Measurements from ENCODE around the gene ITPKA.

DNA sequence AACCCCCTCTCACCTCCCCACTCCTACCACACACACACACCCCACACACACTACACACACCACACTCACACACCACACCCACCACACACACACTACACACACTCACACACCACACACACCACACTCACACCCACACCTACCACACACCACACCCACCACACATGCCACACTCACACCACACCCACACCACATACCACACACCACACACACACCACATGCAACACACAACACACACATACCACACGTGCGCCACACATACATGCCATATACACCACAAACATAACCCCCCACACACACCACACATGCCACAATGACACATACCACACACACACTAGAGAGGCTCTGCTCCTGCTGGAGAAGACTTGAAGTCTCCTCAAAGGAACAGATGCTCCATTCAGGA lies 5.9 kb upstream of the ITPKA start:
- TF ChIP-seq EZH2 (IDR thresholded peaks at IDR 0.05; ENCODE audit: insufficient read depth, poor library complexity, severe bottlenecking) (no peak), EZH2phosphoT487 (IDR thresholded peaks at IDR 0.05; ENCODE audit: insufficient read depth, low read depth) (no peak)
